ENCODE measurements around the gene BRICD5.

BRICD5 gene

DNA sequence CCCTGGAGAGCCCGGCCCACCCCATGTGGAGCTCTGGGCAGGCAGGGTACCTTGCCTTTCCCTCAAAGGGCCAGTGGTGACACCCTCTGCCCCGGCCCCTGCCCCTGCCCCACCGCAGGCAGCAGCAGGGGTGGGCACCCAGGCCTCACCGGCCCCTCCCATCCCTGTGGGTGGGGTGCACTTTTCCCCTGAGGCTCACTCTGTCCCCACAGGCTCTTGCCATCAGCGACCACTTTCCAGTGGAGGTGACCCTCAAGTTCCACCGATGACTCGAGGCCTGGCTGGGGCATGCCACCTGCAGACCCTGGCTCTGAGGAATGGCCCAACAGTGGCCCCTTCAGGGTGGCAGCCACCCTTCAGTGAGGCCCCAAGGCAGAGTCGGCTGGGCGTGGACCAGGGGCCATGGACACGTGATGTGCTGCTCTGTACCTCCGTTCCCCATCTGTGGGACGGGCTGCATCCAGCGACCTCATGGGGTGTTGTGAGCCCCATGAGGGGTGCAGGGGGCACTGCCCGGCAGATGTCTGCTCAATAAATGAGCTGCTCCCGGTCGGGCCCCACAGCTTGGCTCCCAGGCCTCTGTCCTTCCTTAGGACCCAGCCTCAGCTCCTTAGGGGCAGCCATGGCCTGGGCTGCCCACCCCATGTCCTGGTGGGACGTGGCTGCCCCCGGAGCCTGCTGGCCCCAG is 27.6 kb upstream of the BRICD5 start:
- intact Hi-C loops (cut with DNase I), result no loop called here
- no peak for DNase-seq

DNA sequence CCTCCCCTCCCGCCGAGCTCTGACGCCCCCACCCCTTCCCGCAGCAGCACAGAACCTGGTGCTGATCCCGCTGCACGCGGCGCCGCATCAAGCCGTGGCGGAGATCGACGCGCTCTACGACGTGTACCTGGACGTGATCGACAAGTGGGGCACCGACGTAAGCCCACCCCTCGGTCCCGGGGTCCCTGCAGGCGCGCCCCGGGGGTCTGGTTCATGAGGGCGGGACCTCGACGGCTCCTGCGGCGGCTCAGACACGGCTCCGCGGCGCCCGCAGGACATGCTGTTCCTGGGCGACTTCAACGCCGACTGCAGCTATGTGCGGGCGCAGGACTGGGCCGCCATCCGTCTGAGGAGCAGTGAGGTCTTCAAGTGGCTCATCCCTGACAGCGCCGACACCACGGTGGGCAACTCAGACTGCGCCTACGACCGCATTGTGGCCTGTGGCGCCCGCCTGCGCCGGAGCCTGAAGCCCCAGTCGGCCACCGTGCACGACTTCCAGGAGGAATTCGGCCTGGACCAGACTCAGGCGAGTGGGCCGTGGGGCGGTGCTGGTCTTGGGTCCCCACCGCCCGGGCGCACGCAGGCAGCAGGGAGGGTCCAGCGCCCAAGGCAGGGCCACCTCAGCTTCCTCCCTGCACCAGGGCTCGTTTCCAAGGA is 27.0 kb upstream of the BRICD5 start:
- intact Hi-C loops (cut with DNase I), result no loop called here
- no peak for DNase-seq

DNA sequence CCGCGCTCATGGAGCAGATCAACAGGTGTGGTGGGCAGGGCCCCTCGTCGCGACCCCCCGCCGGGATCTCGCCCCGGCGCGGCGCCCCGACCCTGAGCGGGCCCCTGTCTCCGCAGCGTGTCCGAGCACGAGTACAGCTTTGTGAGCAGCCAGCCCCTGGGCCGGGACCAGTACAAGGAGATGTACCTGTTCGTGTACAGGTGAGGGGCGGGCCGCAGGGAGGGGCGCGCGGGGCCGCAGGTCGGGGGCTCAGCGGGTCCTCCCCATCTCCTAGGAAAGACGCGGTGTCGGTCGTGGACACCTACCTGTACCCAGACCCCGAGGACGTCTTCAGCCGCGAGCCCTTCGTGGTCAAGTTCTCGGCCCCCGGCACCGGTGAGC is 26.4 kb upstream of the BRICD5 start:
- DNase-seq, result no peak
- intact Hi-C loops (cut with DNase I), result no loop called here

DNA sequence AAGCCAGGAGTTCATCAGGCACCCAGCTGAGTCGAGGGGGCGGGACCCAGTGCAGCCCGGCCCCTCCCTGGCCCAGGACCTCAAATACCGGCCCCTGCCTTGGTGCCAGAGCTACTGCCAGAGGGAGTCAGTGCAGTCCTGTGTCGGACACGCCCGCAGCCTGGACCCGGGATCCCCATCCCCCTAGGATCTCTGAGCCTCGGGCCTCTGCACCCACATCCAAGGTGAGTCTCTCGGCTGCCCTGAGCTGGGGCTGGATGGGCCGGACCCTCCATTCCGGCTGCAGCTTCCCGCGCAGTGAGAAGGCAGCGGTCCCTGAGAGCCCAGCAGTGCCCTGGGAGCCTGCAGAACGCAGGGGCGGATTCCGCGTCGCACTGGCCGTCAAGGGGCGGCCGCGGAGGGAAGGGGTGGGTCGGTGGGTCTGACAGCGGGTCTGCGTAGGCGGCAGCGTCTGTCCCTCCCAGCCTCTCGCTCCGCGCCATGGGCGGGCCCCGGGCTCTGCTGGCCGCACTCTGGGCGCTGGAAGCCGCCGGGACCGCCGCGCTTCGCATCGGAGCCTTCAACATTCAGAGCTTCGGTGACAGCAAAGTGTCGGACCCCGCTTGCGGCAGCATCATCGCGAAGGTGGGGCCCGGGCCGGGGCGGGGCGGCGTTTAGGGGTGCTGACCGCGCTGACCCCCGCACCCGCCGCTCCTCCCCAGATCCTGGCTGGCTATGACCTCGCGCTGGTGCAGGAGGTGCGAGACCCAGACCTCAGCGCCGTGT is 25.9 kb upstream of the BRICD5 start, which contains the start of gene DNASE1L2:
Gene DNASE1L2 (plus strand): TSS at position 108 of the 765 bp plus-strand sequence. CDS start 373 bp downstream, at position 481.
- no peak for DNase-seq
- intact Hi-C loops (cut with DNase I), result no loop called here

DNA sequence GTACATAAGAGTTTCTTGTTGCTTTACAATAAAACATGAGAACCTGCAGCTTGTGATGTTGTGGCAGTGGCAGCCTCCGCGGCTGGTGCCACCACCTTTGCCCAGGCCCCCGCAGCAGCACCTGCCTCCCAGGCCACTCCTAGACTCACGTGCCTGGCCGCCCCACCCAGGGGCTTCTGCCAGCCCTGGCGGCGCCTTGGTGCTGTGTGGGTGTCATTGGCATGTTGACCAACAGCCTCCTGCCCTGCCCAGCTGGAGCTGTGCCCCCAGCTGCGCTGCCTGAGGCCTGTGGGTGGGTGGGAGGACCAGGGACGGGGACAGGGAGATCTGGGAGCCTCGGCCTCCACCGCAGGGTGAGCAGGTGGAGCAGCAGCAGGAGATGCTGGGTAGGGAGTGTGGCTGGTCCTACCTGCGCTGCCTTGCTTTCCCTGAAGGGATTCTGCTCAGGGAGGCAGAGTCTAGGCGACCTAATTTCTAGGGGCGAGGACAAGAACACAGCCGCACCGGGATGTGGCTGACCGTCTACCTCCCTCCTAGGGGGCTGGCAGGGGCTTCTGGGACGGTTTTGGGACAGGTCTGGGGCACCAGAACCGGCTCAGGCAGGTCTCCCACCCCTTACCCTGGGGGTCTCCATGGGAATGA is 25.2 kb upstream of the BRICD5 start:
- DNase-seq, result no peak
- intact Hi-C loops (cut with DNase I), result no loop called here

DNA sequence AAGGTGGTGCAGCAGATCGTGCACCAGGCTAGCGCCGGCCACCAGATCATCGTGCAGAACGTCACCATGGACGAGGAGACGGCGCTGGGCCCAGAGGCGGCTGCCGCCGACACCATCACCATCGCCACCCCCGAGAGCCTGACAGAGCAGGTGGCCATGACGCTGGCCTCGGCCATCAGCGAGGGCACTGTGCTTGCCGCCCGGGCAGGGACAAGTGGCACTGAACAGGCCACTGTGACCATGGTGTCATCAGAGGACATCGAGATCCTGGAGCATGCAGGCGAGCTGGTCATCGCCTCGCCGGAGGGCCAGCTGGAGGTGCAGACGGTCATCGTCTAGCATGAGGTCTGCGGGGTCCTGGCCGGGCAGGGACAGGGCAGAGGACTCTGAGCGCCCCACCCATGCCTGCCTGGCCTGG is 24.6 kb upstream of the BRICD5 start:
- intact Hi-C loops (cut with DNase I), result no loop called here

DNA sequence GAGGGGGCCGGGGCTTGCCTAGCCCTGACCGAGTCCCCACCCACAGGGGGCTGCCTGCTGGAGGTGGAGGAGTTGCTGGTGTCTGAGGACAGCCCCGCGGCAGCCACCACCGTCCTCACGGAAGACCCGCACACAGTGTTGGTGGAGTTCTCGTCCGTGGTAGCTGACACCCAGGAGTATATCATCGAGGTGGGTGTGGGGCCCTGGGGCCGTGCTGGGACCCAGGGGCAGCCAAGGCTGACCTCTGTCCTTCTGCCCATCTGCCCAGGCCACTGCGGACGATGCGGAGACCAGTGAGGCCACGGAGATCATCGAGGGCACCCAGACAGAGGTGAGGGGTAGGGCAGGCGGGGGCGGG is 24.1 kb upstream of the BRICD5 start:
- DNase-seq, result no peak
- intact Hi-C loops (cut with DNase I), result no loop called here

More for the DNA sequence above, 24.6 kb upstream of the BRICD5 start:
- no peak for DNase-seq

DNA sequence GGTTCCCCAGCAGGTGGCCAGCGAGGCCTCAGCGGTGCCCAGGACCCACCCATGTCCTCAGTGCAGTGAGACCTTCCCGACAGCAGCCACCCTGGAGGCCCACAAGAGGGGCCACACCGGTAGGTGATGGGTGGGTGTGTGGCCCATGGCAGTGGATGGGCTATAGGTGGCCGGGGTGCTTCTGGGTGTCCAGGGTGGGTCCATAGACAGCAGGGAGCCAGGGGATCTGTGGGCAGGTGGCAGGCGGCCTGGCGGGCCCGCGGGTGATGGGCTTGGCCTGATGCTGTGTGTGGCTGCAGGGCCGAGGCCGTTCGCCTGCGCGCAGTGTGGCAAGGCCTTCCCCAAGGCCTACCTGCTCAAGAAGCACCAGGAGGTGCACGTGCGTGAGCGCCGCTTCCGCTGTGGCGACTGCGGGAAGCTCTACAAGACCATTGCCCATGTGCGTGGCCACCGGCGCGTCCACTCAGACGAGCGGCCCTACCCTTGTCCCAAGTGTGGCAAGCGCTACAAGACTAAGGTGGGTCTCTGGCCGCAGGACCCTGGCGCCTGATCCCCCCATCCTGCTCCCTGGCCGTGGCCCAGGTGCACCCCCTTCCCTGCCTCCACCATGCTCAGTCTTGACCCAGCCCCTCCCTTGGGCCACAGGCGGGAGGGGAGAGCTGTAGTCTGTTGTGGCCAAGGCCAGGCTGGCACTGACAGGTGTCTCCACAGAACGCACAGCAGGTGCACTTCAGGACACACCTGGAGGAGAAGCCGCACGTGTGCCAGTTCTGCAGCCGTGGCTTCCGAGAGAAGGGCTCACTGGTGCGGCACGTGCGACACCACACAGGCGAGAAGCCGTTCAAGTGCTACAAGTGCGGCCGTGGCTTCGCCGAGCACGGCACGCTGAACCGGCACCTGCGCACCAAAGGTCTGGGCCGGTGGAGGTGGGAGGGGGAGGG is 23.5 kb upstream of the BRICD5 start:
- intact Hi-C loops (cut with DNase I), result no loop called here
- DNase-seq, result no peak

DNA sequence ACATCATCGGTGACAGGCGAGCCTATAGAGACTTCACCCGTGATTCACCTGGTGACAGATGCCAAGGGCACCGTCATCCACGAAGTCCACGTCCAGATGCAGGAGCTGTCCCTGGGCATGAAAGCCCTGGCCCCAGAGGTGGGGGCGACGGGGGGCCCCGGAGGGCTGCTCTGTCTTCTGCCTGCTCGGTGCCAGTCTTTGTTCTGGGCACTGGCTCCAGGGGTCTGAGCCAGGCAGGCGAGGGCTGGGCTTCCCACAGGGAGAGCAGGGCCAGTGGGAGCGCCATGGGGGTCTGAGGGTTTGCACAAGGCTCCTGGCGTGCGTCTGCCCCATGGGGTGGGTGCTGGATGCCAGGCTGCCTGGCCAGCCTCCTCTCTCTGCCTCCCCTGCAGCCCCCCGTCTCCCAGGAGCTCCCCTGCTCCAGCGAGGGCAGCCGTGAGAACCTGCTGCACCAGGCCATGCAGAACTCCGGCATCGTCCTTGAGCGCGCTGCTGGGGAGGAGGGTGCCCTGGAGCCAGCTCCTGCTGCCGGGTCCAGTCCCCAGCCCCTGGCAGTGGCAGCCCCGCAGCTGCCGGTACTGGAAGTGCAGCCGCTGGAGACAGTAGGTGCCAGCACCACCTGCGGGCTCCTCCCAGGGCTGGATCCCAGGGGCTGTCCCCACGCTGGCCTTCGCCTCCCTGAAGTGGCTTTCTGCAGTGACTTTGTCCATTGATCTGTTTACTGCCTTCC is 22.5 kb upstream of the BRICD5 start:
- intact Hi-C loops (cut with DNase I), result no loop called here
- DNase-seq, result no peak

DNA sequence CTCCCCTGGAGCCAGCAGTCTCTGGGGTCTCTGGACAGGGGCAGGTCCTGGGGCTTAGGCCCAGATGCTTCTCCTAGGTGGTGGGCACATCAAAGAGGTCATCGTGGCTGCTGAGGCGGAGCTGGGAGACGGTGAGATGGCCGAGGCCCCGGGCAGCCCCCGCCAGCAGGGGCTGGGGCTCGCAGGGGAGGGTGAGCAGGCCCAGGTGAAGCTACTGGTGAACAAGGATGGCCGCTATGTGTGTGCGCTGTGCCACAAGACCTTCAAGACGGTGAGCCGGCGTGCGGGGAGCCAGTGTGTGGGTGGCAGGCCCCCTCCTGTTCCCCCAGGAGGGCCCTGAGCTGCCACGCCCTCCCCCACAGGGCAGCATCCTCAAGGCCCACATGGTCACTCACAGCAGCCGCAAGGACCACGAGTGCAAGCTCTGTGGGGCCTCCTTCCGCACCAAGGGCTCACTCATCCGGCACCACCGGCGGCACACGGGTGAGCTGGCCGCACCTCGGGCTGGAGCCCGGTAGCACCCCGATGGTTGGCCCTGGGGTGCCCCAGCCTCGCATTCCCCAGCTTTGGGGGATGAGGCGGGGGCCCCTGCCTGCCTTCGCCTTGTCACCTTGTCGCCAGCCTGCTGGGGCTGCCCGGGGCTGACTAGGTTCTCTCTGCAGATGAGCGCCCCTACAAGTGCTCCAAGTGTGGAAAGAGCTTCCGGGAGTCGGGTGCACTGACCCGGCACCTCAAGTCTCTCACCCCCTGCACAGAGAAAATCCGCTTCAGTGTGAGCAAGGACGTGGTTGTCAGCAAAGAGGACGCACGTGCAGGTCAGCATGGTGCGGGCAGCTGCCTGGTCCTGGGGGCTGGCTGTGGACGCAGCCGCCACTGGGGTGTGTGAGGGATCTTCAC is 21.7 kb upstream of the BRICD5 start:
- DNase-seq, result no peak

DNA sequence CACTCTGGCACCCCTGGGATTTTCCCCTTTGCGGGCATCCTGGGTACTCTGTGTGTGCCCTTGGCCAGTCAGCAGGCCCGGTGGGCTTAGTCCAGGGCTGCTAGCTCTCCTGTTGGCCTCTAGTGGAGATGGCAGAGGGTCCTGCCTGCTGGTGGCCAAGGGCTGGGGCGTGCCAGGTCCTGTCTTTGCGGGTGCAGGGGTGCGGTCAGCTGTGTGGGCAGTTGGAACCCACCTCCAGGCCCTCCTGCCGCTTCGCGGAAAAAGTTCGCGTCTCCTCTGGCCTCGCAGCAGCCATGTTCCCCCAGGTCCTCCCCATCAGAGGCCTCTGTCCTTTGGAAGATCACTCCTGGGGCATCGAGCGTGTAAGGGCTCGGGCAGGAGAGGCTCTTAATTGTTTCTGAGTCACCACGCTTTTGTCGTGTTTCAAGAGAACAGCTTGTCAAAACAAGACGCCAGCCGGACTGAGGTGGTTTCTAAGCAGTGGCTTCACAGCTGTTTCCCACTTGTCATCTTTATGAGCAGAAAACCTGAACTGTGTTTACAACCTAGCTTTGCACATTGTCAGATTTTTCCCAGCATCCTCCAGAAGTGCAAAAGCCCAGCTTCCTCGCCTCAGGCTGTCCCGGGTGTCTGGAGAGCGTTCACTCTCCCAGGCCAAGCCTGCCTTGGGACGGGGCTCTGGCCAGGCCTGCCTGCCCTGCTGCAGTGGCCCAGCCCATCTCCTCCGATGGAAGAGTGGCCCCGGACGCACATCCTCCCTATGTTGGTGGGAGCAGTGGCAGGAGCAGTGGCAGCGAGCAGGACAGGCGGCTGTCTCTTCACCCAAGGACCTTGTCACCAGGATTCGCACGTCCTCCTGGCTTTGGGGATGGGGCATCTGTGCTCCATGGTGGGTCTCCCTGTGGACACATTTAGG is 20.6 kb upstream of the BRICD5 start:
- no peak for DNase-seq
- intact Hi-C loops (cut with DNase I), result no loop called here

More for the DNA sequence above, 21.7 kb upstream of the BRICD5 start:
- intact Hi-C loops (cut with DNase I), result no loop called here

DNA sequence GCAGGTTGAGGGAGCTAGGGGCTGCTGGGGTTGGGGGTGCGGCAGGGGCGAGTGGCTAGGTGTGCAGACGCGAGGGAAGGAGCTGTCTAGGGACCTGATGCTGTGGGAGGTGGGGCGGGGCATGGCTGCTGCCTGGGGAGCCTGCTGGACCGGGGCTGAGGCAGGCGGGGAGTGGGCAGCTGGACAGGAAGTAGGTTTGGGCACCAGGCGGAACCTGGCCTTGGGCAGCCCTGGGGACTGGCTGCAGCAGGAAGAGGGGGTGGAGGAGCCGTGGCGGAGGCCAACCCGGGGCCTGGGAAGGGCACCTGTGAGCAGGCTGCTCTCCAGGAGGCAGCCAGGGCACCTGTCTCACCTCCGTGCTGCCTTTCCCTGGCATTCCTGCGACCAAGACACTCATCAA is 19.7 kb upstream of the BRICD5 start:
- DNase-seq, result no peak
- intact Hi-C loops (cut with DNase I), result no loop called here

DNA sequence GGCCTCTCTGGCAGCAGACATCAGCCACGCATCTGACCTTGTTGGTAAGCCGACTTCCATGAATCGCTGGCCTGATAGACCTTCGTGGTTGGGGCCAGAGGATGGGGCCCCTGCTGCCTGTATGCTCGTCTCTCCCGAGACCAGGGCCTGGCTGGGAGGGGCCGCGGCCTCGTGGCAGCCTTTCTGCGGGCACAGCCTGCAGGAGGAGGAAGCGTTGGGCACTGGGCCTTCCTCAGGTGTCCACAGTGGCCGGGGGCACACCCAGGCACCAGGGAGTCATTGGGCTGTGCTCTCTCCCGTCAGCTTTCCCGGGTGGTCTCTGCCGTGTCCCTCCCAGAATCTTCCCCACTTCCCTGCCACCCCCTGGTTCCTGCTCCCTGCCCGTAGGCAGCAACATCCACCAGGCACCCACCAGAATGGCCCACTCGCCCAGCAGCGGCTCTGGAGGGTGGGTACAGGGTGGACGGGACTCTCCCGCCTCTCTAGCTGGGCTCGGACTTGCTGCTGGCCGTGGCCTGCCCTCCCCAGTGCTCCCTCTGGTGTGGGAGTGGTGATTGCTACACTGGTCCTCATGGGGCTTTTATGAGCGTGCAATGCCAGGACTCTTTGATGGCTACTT is 19.1 kb upstream of the BRICD5 start:
- DNase-seq, result no peak
- intact Hi-C loops (cut with DNase I), result no loop called here

DNA sequence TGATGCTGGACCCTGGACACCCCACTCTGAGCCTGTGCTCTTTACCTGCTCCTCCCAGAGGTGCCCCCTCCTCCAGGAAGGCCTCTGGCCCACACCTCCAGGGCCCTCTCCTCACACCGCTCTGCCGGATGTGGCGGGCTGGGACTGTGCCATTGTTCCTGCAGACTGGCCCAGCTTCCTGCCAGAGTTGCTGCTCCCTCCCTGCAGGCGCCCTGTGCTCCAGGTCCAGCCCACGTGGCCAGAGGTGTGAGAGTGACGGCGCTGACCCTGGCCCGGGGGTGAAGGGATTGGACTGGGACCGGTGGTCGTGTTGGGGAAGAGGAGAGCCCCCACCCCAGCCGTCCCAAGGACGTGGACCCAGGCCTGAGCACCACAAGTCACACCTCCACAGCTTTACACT is 18.4 kb upstream of the BRICD5 start:
- DNase-seq, result no peak
- intact Hi-C loops (cut with DNase I), result no loop called here

DNA sequence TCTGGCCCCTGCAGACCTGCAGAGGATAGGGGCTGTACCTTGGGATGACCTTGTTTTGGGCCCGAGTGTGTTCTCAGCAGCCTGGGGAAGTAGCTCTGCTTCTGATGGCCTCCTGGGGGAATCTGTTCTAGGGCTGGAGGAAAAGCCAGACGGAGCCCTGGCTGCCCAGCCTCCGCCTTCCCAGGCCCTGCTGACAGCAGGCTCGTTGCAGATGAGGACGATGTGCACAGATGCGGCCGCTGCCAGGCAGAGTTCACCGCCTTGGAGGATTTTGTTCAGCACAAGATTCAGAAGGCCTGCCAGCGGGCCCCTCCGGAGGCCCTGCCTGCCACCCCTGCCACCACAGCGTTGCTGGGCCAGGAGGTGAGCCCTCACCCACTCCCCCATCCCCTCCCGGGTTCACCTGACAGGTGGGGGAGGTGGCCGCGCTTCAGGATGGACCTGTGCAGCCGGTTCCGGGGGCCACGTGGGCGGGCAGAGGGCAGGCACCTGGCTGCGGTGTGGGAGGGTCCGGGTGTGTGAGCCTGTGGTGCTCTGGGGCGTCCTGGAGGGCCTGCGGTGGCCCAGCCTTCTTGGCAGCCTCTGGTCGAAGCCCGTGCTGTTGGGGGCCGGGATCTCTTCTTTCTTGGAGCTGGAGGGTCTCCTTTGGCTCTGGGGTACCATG is 17.6 kb upstream of the BRICD5 start:
- intact Hi-C loops (cut with DNase I), result no loop called here

More for the DNA sequence above, 17.6 kb upstream of the BRICD5 start:
- DNase-seq, result no peak

All from head of caudate nucleus (tissue), 42 donors.